HG03575 (cell line): ENCODE measurements around the gene GRN.

Experiments used
- ATAC-seq: cut with Tn5 transposase; IDR thresholded peaks from one replicate; pipeline ENCODE4 v1.9.1; 2021; ENCODE audit not compliant: unreplicated experiment, insufficient number of reproducible peaks, low FRiP score; ENCODE audit errors: extremely low read depth

GRN gene

GRCh38 chr17:44344939-44345453 lies at the start of gene GRN:
Gene GRN, plus strand, starts transcription at chr17:44345302. Its CDS starts 3,863 bp downstream, at chr17:44349165.
- ATAC-seq = no peak

- no peak for ATAC-seq
Measured at GRCh38 chr17:44297975-44298374, 47.1 kb upstream of the GRN start.

- no peak for ATAC-seq
Measured at GRCh38 chr17:44304651-44305050, 40.5 kb upstream of the GRN start.

- ATAC-seq = no peak
Measured at GRCh38 chr17:44307387-44308186, 37.5 kb upstream of the GRN start.

GRCh38 chr17:44308320-44308818 lies 36.7 kb upstream of the GRN start, which contains the start of gene RUNDC3A:
Gene RUNDC3A, plus strand, starts transcription at chr17:44308601. Its CDS starts 232 bp downstream, at chr17:44308833.
- ATAC-seq = no peak

- ATAC-seq = no peak
Measured at GRCh38 chr17:44308865-44309264, 36.2 kb upstream of the GRN start.

GRCh38 chr17:44309472-44309871 lies 35.6 kb upstream of the GRN start:
- ATAC-seq = no peak

- no peak for ATAC-seq
Measured at GRCh38 chr17:44310188-44310587, 34.9 kb upstream of the GRN start.

GRCh38 chr17:44310609-44311376 lies 34.3 kb upstream of the GRN start:
- ATAC-seq = no peak

GRCh38 chr17:44311562-44312181 lies 33.4 kb upstream of the GRN start:
- ATAC-seq = no peak

GRCh38 chr17:44312396-44313104 lies 32.6 kb upstream of the GRN start:
- no peak for ATAC-seq

GRCh38 chr17:44314031-44314430 lies 31.1 kb upstream of the GRN start:
- no peak for ATAC-seq

- no peak for ATAC-seq
Measured at GRCh38 chr17:44314524-44314868, 30.6 kb upstream of the GRN start.

- ATAC-seq = no peak
Measured at GRCh38 chr17:44314869-44315661, 30.0 kb upstream of the GRN start.

GRCh38 chr17:44315760-44316731 lies 29.1 kb upstream of the GRN start:
- ATAC-seq = no peak

- no peak for ATAC-seq
Measured at GRCh38 chr17:44317545-44317944, 27.6 kb upstream of the GRN start.
